ENCODE measurements around the gene ITPR1. TPM values are rescaled to one million over a fixed set of nuclear protein-coding genes. Genes with fewer than 3 reads are reported as not detected.

ITPR1 gene
- total RNA-seq, 1 experiment from 2014 or later: 7.5 TPM

GRCh38 chr3:4772171-4772804, 279.1 kb downstream of the ITPR1 start:
- CTCF ChIA-PET: no interaction called here

GRCh38 chr3:4772858-4773257, 279.7 kb downstream of the ITPR1 start:
- no peak for TF ChIP-seq CTCF (IDR thresholded peaks at IDR 0.05; ENCODE audit: unreplicated experiment)
- no TSS peak for BruUV-seq (replicated peaks)
- no peak for DNase-seq (ENCODE audit: unreplicated experiment)
- Mint-ChIP-seq H3K4me3 (ENCODE audit: unreplicated experiment) (no peak overlapping the region), H3K4me1 (ENCODE audit: insufficient read depth, unreplicated experiment) (peaks cover 11% of the 10 kb centered on the region), H3K27me3 (ENCODE audit: insufficient read depth, unreplicated experiment) (no peaks in the 10 kb centered on the region), H3K9me3 (ENCODE audit: unreplicated experiment) (no peaks in the 10 kb centered on the region), H3K27ac (ENCODE audit: low read depth, unreplicated experiment) (peak overlapping the region; percentile 42), H3K36me3 (ENCODE audit: insufficient read depth, unreplicated experiment) (no peaks in the 10 kb centered on the region)
- intact Hi-C loops (cut with micrococcal nuclease): no loop called here
- ChIA-PET CTCF (no interaction called here), POLR2A (no interaction called here)

More at GRCh38 chr3:4772171-4772804, 279.1 kb downstream of the ITPR1 start:
- Mint-ChIP-seq H3K4me1 (ENCODE audit: insufficient read depth, unreplicated experiment) (peaks cover 10% of the 10 kb centered on the region), H3K36me3 (ENCODE audit: insufficient read depth, unreplicated experiment) (no peaks in the 10 kb centered on the region), H3K27ac (ENCODE audit: low read depth, unreplicated experiment) (peak overlapping the region; percentile 42), H3K9me3 (ENCODE audit: unreplicated experiment) (no peaks in the 10 kb centered on the region), H3K4me3 (ENCODE audit: unreplicated experiment) (no peak overlapping the region), H3K27me3 (ENCODE audit: insufficient read depth, unreplicated experiment) (no peaks in the 10 kb centered on the region)
- intact Hi-C loops (cut with micrococcal nuclease): no loop called here
- POLR2A ChIA-PET: interaction anchor here (0.7 kb wide), 1 partner anchor 51 kb away, joined by 4 read pairs; no protein-coding TSS in a partner anchor
- BruUV-seq (replicated peaks): no TSS peak
- TF ChIP-seq CTCF (IDR thresholded peaks at IDR 0.05; ENCODE audit: unreplicated experiment): no peak
- DNase-seq (ENCODE audit: unreplicated experiment): no peak

DNA sequence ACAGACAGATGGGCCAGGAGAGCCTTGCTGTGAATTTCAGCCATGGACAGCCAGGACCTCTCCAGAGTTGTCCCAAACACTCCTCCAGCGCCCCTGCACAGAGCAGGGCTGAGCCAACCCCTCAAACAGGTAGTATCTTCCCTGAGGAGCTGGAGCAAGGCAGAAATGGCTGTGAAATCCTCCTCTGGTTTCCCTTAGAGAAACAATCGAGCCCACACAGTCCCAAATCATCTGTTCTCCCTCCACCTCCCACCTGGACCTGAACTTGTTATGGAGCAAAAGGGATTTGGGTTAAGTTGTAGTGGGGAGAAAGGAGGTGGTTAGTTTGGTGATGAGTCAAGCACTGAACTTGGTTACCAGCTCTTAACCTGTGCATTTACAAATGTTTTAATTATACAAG, 280.4 kb downstream of the ITPR1 start:
- Mint-ChIP-seq H3K27me3 (ENCODE audit: insufficient read depth, unreplicated experiment) (no peaks in the 10 kb centered on the region), H3K4me3 (ENCODE audit: unreplicated experiment) (no peak overlapping the region), H3K27ac (ENCODE audit: low read depth, unreplicated experiment) (no peak overlapping the region), H3K9me3 (ENCODE audit: unreplicated experiment) (no peaks in the 10 kb centered on the region), H3K4me1 (ENCODE audit: insufficient read depth, unreplicated experiment) (peaks cover 11% of the 10 kb centered on the region), H3K36me3 (ENCODE audit: insufficient read depth, unreplicated experiment) (no peaks in the 10 kb centered on the region)
- BruUV-seq (replicated peaks): no TSS peak
- ChIA-PET CTCF (no interaction called here), POLR2A (interaction anchor here (0.5 kb wide), 1 partner anchor 33 kb away, joined by 3 read pairs; no protein-coding TSS in a partner anchor)
- DNase-seq (ENCODE audit: unreplicated experiment): no peak
- no peak for TF ChIP-seq CTCF (IDR thresholded peaks at IDR 0.05; ENCODE audit: unreplicated experiment)
- intact Hi-C loops (cut with micrococcal nuclease): no loop called here

- CTCF ChIA-PET: no interaction called here
- Mint-ChIP-seq H3K9me3 (ENCODE audit: unreplicated experiment) (no peaks in the 10 kb centered on the region), H3K27ac (ENCODE audit: low read depth, unreplicated experiment) (no peak overlapping the region), H3K36me3 (ENCODE audit: insufficient read depth, unreplicated experiment) (no peaks in the 10 kb centered on the region), H3K4me1 (ENCODE audit: insufficient read depth, unreplicated experiment) (peaks cover 11% of the 10 kb centered on the region), H3K27me3 (ENCODE audit: insufficient read depth, unreplicated experiment) (no peaks in the 10 kb centered on the region), H3K4me3 (ENCODE audit: unreplicated experiment) (no peak overlapping the region)
- intact Hi-C loops (cut with micrococcal nuclease): no loop called here
- no TSS peak for BruUV-seq (replicated peaks)
- no peak for DNase-seq (ENCODE audit: unreplicated experiment)
- TF ChIP-seq CTCF (IDR thresholded peaks at IDR 0.05; ENCODE audit: unreplicated experiment): no peak
- POLR2A ChIA-PET: no interaction called here
Measured at GRCh38 chr3:4774531-4774930, 281.4 kb downstream of the ITPR1 start.
